HG03342 (cell line): Measurements from ENCODE around the gene TDRD15.
"Not testable (repeated sequence)": the region's sequence is repeated elsewhere in the genome, so short reads cannot be mapped to it uniquely, and the experiment has no call there.

Experiments used
- ATAC-seq: cut with Tn5 transposase; IDR thresholded peaks from one replicate; pipeline ENCODE4 v1.9.1; 2021; ENCODE audit warnings: mild to moderate bottlenecking, moderate library complexity; ENCODE audit not compliant: unreplicated experiment

The TDRD15 gene

GRCh38 chr2:21123473-21124393, at the start of gene TDRD15:
TSS of gene TDRD15 (plus strand) at chr2:21123968. CDS start at chr2:21137468, 13,500 bp downstream.
- no peak for ATAC-seq

- ATAC-seq = no peak
Measured at GRCh38 chr2:21078296-21078695, 45.5 kb upstream of the TDRD15 start.

GRCh38 chr2:21083482-21083881, 40.3 kb upstream of the TDRD15 start:
- peak; percentile 44 for ATAC-seq

- ATAC-seq = no peak
Measured at GRCh38 chr2:21084401-21084800, 39.4 kb upstream of the TDRD15 start.

- no peak for ATAC-seq
Measured at GRCh38 chr2:21092308-21092869, 31.4 kb upstream of the TDRD15 start.

GRCh38 chr2:21095178-21095577, 28.6 kb upstream of the TDRD15 start:
- ATAC-seq = no peak

- ATAC-seq = no peak
Measured at GRCh38 chr2:21095714-21096113, 28.1 kb upstream of the TDRD15 start.

- no peak for ATAC-seq
Measured at GRCh38 chr2:21096458-21096857, 27.3 kb upstream of the TDRD15 start.

- ATAC-seq = no peak
Measured at GRCh38 chr2:21097331-21097730, 26.4 kb upstream of the TDRD15 start.

- ATAC-seq = no peak
Measured at GRCh38 chr2:21098294-21098693, 25.5 kb upstream of the TDRD15 start.

GRCh38 chr2:21099281-21099907, 24.4 kb upstream of the TDRD15 start:
- ATAC-seq = no peak

- ATAC-seq = not testable (repeated sequence)
Measured at GRCh38 chr2:21101514-21102155, 22.1 kb upstream of the TDRD15 start.

GRCh38 chr2:21102356-21102755, 21.4 kb upstream of the TDRD15 start:
- no peak for ATAC-seq

- no peak for ATAC-seq
Measured at GRCh38 chr2:21103274-21103891, 20.4 kb upstream of the TDRD15 start.

- ATAC-seq = no peak
Measured at GRCh38 chr2:21104030-21104660, 19.6 kb upstream of the TDRD15 start.

GRCh38 chr2:21111012-21111411, 12.8 kb upstream of the TDRD15 start:
- no peak for ATAC-seq

- no peak for ATAC-seq
Measured at GRCh38 chr2:21117688-21118087, 6.1 kb upstream of the TDRD15 start.

- peak; percentile 67 for ATAC-seq
Measured at GRCh38 chr2:21118302-21118920, 5.4 kb upstream of the TDRD15 start.

GRCh38 chr2:21131861-21132260, 8.1 kb downstream of the TDRD15 start:
- ATAC-seq = no peak

- ATAC-seq = no peak
Measured at GRCh38 chr2:21135585-21135984, 11.8 kb downstream of the TDRD15 start.
